IMR-90 (cell line): ENCODE data around the gene MOB3B. TPM values are rescaled to one million over a fixed set of nuclear protein-coding genes. Genes with fewer than 3 reads are reported as not detected.

Experiments
- ATAC-seq: fragments of 200-7000 bp; cut with Tn5 transposase; 2 replicates; pipeline ENCODE4 v1.9.1; 2020; ENCODE audit warnings: low read depth, mild to moderate bottlenecking, moderate library complexity
- BruUV-seq: library from RNA; stranded (reverse); fragments of 400-500 nt; replicated peaks from 2 replicates; lab custom pipeline; 2021; lab: Mats Ljungman, UMichigan
- CTCF ChIA-PET: fragments of 300-600 bp; formaldehyde crosslinking; extraction: SDS; loops from one replicate; lab custom pipeline; 2021; ENCODE audit warnings: antibody characterized with exemption; lab: Yijun Ruan, JAX
- POLR2A ChIA-PET: fragments of 300-600 bp; sonication (Branson Sonifier 250); formaldehyde crosslinking; loops from one replicate; lab custom pipeline; 2022; ENCODE audit warnings: antibody characterized with exemption; ENCODE audit not compliant: unreplicated experiment; lab: Charles Lee
- DNase-seq: peaks from one replicate; pipeline ENCODE4 v3.0.0; 2013
- H2AFZ ChIP-seq: replicated peaks from 2 replicates; pipeline ENCODE3; 2013; ENCODE audit warnings: low read length, mild to moderate bottlenecking; ENCODE audit not compliant: poor library complexity
- H2AK5ac ChIP-seq: 2 replicates; pipeline ENCODE4 v1.6.1; 2013; ENCODE audit warnings: low read depth, low read length, inconsistent platforms
- H2AK9ac ChIP-seq: replicated peaks from 2 replicates; pipeline ENCODE3; 2013; ENCODE audit warnings: mild to moderate bottlenecking, low read depth, low read length, moderate library complexity; ENCODE audit not compliant: poor library complexity
- H2BK120ac ChIP-seq: 2 replicates; pipeline ENCODE4 v1.6.1; 2013; ENCODE audit warnings: low read depth, low read length, inconsistent platforms
- H2BK15ac ChIP-seq: 3 replicates; pipeline ENCODE4 v1.6.1; 2013; ENCODE audit warnings: low read depth, low read length, inconsistent platforms
- H2BK20ac ChIP-seq: 2 replicates; pipeline ENCODE4 v1.6.1; 2013; ENCODE audit warnings: low read depth, mild to moderate bottlenecking, inconsistent platforms, low read length, moderate library complexity
- H2BK5ac ChIP-seq: 2 replicates; pipeline ENCODE4 v1.6.1; 2013; ENCODE audit warnings: mild to moderate bottlenecking, low read depth, low read length, inconsistent platforms; ENCODE audit not compliant: poor library complexity, severe bottlenecking
- H3K14ac ChIP-seq: replicated peaks from 2 replicates; pipeline ENCODE4 v1.6.1; 2013; ENCODE audit warnings: low read depth, low read length, inconsistent platforms
- H3K18ac ChIP-seq: 2 replicates; pipeline ENCODE4 v1.6.1; 2013; ENCODE audit warnings: low read depth, low read length, control low read depth
- H3K23ac ChIP-seq: 2 replicates; pipeline ENCODE4 v1.6.1; 2013; ENCODE audit warnings: low read depth, low read length, inconsistent platforms
- H3K27ac ChIP-seq: 2 replicates; pipeline ENCODE4 v1.5.1; 2013; ENCODE audit warnings: mild to moderate bottlenecking, control low read depth, low read length; ENCODE audit not compliant: insufficient read depth
- H3K27me3 ChIP-seq: 2 replicates; pipeline ENCODE4 v1.6.1; 2013; ENCODE audit warnings: low read length; ENCODE audit not compliant: control insufficient read depth, insufficient read depth
- H3K36me3 ChIP-seq: 2 replicates; pipeline ENCODE4 v1.6.1; 2013; ENCODE audit warnings: low read length, mixed read lengths; ENCODE audit not compliant: control insufficient read depth, insufficient read depth
- H3K4ac ChIP-seq: 2 replicates; pipeline ENCODE4 v1.6.1; 2013; ENCODE audit warnings: low read depth, low read length, inconsistent platforms
- H3K4me1 ChIP-seq: 2 replicates; pipeline ENCODE4 v1.6.1; 2013; ENCODE audit warnings: low read length, mixed read lengths; ENCODE audit not compliant: control insufficient read depth, insufficient read depth
- H3K4me2 ChIP-seq: 2 replicates; pipeline ENCODE4 v1.6.1; 2013; ENCODE audit warnings: low read depth, mild to moderate bottlenecking, control low read depth, low read length, moderate library complexity
- H3K4me3 ChIP-seq: 2 replicates; pipeline ENCODE4 v1.5.1; 2013; ENCODE audit warnings: low read depth, mild to moderate bottlenecking, control low read depth, low read length, moderate library complexity; ENCODE audit not compliant: insufficient read depth
- H3K56ac ChIP-seq: 2 replicates; pipeline ENCODE4 v1.6.1; 2013; ENCODE audit warnings: low read length, inconsistent platforms; ENCODE audit not compliant: insufficient read depth; ENCODE audit errors: extremely low read depth
- H3K79me1 ChIP-seq, 2 experiments: 2 replicates each; pipeline ENCODE4 v1.6.1; 2013; ENCODE audit warnings: low read length in 2 of 2, inconsistent platforms in 1 of 2, low read depth in 1 of 2
- H3K9ac ChIP-seq: 2 replicates; pipeline ENCODE4 v1.6.1; 2013; ENCODE audit warnings: low read depth, low read length, control low read depth
- H3K9me1 ChIP-seq: 2 replicates; pipeline ENCODE4 v1.6.1; 2013; ENCODE audit warnings: low read length, inconsistent platforms; ENCODE audit not compliant: insufficient read depth
- H3K9me3 ChIP-seq: 2 replicates; pipeline ENCODE4 v1.6.1; 2013; ENCODE audit warnings: low read length; ENCODE audit not compliant: control insufficient read depth, insufficient read depth
- H4K20me1 ChIP-seq: 2 replicates; pipeline ENCODE4 v1.6.1; 2013; ENCODE audit warnings: low read length, inconsistent platforms; ENCODE audit not compliant: insufficient read depth
- H4K5ac ChIP-seq: 2 replicates; pipeline ENCODE4 v1.6.1; 2013; ENCODE audit warnings: mild to moderate bottlenecking, low read depth, low read length, control low read depth
- H4K8ac ChIP-seq, 2 experiments: 2 replicates each; pipeline ENCODE4 v1.6.1; 2013; ENCODE audit warnings: low read depth in 2 of 2, low read length in 2 of 2, control low read depth in 1 of 2, inconsistent platforms in 1 of 2
- H4K91ac ChIP-seq: 2 replicates; pipeline ENCODE4 v1.6.1; 2013; ENCODE audit warnings: low read depth, low read length, inconsistent platforms; ENCODE audit not compliant: insufficient read depth
- MAZ ChIP-seq: IDR thresholded peaks from 2 replicates; pipeline ENCODE4 v1.6.1; 2012; ENCODE audit warnings: low read depth, mild to moderate bottlenecking, low read length, improper control_type of control experiment, moderate library complexity, borderline replicate concordance
- NFE2L2 ChIP-seq: fragments of 150-350 bp; IDR thresholded peaks from 2 replicates; pipeline ENCODE4 v1.6.1; 2016; ENCODE audit warnings: low read depth, mild to moderate bottlenecking, low read length
- RAD21 ChIP-seq: IDR thresholded peaks from 2 replicates; pipeline ENCODE4 v1.6.1; 2012; ENCODE audit warnings: low read length, improper control_type of control experiment
- RFX5 ChIP-seq: IDR thresholded peaks from 2 replicates; pipeline ENCODE4 v1.8.0; 2012; ENCODE audit warnings: low read depth, mild to moderate bottlenecking, low read length, moderate library complexity
- WGBS, 2 experiments: methylation state at CpG; one replicate each; pipeline versions ENCODE4 v1.1.5 to v1.1.7; 2013; ENCODE audit warnings: missing lambda C conversion rate in 2 of 2; ENCODE audit not compliant: insufficient read length in 1 of 2; ENCODE audit errors: extremely low coverage in 2 of 2; 5-methylcytosine and 5-hydroxymethylcytosine counted together
- dilution Hi-C: fragments of 300-500 bp; cut with HindIII; formaldehyde crosslinking; loops from one replicate; pipeline ENCODE4 v1.14.3; 2018; ENCODE audit warnings: low sequenced_read_pairs; ENCODE audit not compliant: unreplicated experiment
- in situ Hi-C: fragments of 300-500 bp; cut with MboI; formaldehyde crosslinking; loops from 3 replicates; pipeline ENCODE4 v1.14.3; 2019; ENCODE audit warnings: low sequenced_read_pairs, inconsistent platforms, mixed read lengths
- intact Hi-C: fragments of 100-400 bp; cut with micrococcal nuclease; formaldehyde crosslinking; loops from 2 replicates; pipeline ENCODE4 v1.10.0; 2022
- polyA plus RNA-seq, 3 experiments: library from polyadenylated mRNA; depleted of rRNA; stranded (reverse); fragments of >200 nt; gene quantifications; 2 replicates each; pipeline ENCODE4 v1.2.3, GENCODE V29; 2012; ENCODE audit warnings: low replicate concordance in 1 of 3
- total RNA-seq: library from RNA; depleted of rRNA; stranded (reverse); fragments of >200 nt; gene quantifications from 2 replicates; pipeline ENCODE4 v1.2.3, GENCODE V29; 2012
- TF ChIP-seq, protein P1 (sequence below): fragments of 150-350 bp; IDR thresholded peaks from 2 replicates; pipeline ENCODE4 v1.6.1; 2017; ENCODE audit warnings: mild to moderate bottlenecking, antibody characterized with exemption, low read length, low read depth
- TF ChIP-seq, protein P2 (sequence below): fragments of 150-350 bp; IDR thresholded peaks from 2 replicates; pipeline ENCODE4 v1.6.1; 2016; ENCODE audit warnings: low read depth, mild to moderate bottlenecking, low read length, moderate library complexity, borderline replicate concordance

Gene MOB3B
- total and polyA plus RNA-seq, 2 of the 4 experiments (the other 2 are of a cell fraction) = under 0.01 to 0.02 TPM

DNA sequence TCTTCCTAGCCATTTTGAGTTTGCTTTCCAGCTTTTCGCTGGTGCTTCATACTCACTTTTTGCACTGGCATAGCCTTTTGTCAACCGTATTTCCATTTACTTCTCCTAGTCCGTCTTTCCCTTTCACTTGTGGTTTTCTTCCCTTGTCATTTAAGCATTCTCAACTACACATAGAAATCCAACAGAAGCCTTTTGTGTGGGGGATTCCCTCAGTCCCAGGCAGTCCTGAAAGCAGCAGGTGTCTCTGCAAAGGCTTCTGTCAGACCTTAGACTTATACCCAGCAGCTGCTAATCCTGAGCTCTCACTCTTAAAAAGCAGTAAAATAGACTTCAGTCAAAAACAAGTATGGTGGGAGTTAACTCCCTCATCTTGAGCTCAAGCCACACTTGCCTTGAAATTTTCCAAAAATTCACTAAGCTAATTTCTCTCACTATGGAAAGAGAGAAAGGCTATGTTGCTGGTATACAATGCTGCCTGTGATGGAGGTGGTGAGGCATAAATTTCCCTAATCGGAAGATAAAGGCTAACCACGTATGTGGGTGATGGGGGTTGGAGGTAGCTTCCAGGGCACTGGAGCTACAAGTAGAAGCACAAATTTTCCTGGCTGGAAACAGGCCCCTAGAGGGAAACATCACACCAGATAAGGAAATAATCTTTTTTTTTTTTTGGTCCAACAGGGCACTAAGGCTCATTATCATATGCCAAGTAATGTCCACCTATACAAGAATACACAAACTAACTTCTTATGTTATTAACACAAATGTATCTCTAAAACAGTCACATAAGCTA is 40.3 kb downstream of the MOB3B start:
- H4K8ac ChIP-seq = no peak overlapping the region
- no peaks in the 10 kb centered on the region for H3K27me3 ChIP-seq
- no peak overlapping the region for H3K14ac ChIP-seq
- no peaks in the 10 kb centered on the region for H3K79me1 ChIP-seq
- BruUV-seq = no TSS peak
- H3K36me3 ChIP-seq = no peaks in the 10 kb centered on the region
- H3K56ac ChIP-seq = no peak overlapping the region
- no peak overlapping the region for H2BK15ac ChIP-seq
- no peak overlapping the region for H3K27ac ChIP-seq
- intact Hi-C loops (no loop called here), in situ Hi-C loops (no loop called here), dilution Hi-C loops (no loop called here)
- no peak overlapping the region for H4K5ac ChIP-seq
- H2BK5ac ChIP-seq = no peak overlapping the region
- no peaks in the 10 kb centered on the region for H3K9me1 ChIP-seq
- H2AK5ac ChIP-seq = no peak overlapping the region
- no peak overlapping the region for H3K4me2 ChIP-seq
- WGBS, 2 experiments = 80% methylated on average over 1 of the region's 5 CpGs; no CpG with 5 or more reads in 1 of the 2 experiments
- no peak overlapping the region for H3K23ac ChIP-seq
- H4K20me1 ChIP-seq = no peaks in the 10 kb centered on the region
- no peak overlapping the region for H2BK20ac ChIP-seq
- H3K9ac ChIP-seq = no peak overlapping the region
- H3K4me3 ChIP-seq = no peak overlapping the region
- no peaks in the 10 kb centered on the region for H3K9me3 ChIP-seq
- ChIA-PET POLR2A (no interaction called here), CTCF (interaction anchor here (0.6 to 0.7 kb wide), 2 partner anchors 29 to 64 kb away, joined by 7 to 8 read pairs; no protein-coding TSS in a partner anchor)
- no peaks in the 10 kb centered on the region for H3K4me1 ChIP-seq
- TF ChIP-seq NFE2L2 (no peak), RFX5 (no peak), RAD21 (no peak), MAZ (no peak)
- TF ChIP-seq, protein P1, sequence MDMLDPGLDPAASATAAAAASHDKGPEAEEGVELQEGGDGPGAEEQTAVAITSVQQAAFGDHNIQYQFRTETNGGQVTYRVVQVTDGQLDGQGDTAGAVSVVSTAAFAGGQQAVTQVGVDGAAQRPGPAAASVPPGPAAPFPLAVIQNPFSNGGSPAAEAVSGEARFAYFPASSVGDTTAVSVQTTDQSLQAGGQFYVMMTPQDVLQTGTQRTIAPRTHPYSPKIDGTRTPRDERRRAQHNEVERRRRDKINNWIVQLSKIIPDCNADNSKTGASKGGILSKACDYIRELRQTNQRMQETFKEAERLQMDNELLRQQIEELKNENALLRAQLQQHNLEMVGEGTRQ = no peak
- TF ChIP-seq, protein P2, sequence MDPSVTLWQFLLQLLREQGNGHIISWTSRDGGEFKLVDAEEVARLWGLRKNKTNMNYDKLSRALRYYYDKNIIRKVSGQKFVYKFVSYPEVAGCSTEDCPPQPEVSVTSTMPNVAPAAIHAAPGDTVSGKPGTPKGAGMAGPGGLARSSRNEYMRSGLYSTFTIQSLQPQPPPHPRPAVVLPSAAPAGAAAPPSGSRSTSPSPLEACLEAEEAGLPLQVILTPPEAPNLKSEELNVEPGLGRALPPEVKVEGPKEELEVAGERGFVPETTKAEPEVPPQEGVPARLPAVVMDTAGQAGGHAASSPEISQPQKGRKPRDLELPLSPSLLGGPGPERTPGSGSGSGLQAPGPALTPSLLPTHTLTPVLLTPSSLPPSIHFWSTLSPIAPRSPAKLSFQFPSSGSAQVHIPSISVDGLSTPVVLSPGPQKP = no peak
- H3K18ac ChIP-seq = no peak overlapping the region
- H2BK120ac ChIP-seq = no peak overlapping the region
- no peak overlapping the region for H2AK9ac ChIP-seq
- DNase-seq (no peak), ATAC-seq (no peak)
- no peak overlapping the region for H2AFZ ChIP-seq
- no peak overlapping the region for H3K4ac ChIP-seq
- H4K91ac ChIP-seq = no peak overlapping the region
